Measurements from ENCODE around the gene KCTD3. TPM values are rescaled to one million over a fixed set of nuclear protein-coding genes. Genes with fewer than 3 reads are reported as not detected.

The KCTD3 gene
- total RNA-seq, 1 experiment from 2014 or later: 46.7 TPM

DNA sequence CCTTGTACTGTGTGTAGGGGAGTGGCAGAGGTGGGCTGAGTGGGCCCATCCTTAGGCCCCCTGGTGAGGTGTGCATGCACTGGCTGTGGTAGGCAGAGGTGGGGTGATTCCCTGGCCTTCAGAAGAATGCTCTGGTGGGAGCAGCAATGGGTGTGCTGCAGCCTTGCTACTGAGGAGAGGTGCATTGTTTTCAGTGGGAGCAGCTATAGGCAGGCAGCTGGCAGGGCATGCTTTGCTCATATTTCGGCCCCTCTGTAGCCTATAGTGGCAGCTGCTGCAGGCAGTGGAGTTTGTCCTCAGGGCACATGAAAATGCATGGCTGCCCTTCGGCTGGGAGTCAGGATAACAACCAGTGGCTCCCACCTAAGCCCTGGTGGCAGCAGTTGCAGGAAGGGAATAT lies 10.1 kb upstream of the KCTD3 start:
- CTCF ChIA-PET: no interaction called here
- POLR2A ChIA-PET: no interaction called here
- no peak overlapping the region for H2AFZ ChIP-seq (ENCODE audit: low read depth, low read length, poor library complexity, severe bottlenecking)
- DNase-seq (ENCODE audit: low read depth, low spot score): no peak
- H3K4me1 ChIP-seq (ENCODE audit: control insufficient read depth in 1 of 2, insufficient read depth in 2 of 2, low read length in 2 of 2): no peaks in the 10 kb centered on the region
- no peak for ATAC-seq
- no peaks in the 10 kb centered on the region for H3K9me2 ChIP-seq (ENCODE audit: insufficient read depth)
- no peaks in the 10 kb centered on the region for H4K20me1 ChIP-seq (ENCODE audit: insufficient read depth)
- no peak overlapping the region for H3K4me2 ChIP-seq (ENCODE audit: low read length)
- no peaks in the 10 kb centered on the region for H3K27me3 ChIP-seq (ENCODE audit: insufficient read depth, low read length)
- TF ChIP-seq POLR2A (IDR thresholded peaks at IDR 0.05; ENCODE audit: borderline replicate concordance, extremely low read depth, insufficient read depth, insufficient read length): no peak
- TF ChIP-seq CEBPB (IDR thresholded peaks at IDR 0.05; ENCODE audit: low read depth): no peak
- TF ChIP-seq ELF1 (IDR thresholded peaks at IDR 0.05; ENCODE audit: borderline replicate concordance, low read depth): no peak
- TF ChIP-seq JUND (IDR thresholded peaks at IDR 0.05): no peak
- TF ChIP-seq, protein P1, sequence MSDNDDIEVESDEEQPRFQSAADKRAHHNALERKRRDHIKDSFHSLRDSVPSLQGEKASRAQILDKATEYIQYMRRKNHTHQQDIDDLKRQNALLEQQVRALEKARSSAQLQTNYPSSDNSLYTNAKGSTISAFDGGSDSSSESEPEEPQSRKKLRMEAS (IDR thresholded peaks at IDR 0.05): no peak
- TF ChIP-seq FOSL1 (IDR thresholded peaks at IDR 0.05; ENCODE audit: low read depth): no peak
- no peak for TF ChIP-seq CBX3 (IDR thresholded peaks at IDR 0.05; ENCODE audit: low read depth)
- TF ChIP-seq YY1 (IDR thresholded peaks at IDR 0.05; ENCODE audit: extremely low read depth, insufficient replicate concordance, low read depth, low read length): no peak
- TF ChIP-seq, protein P2, sequence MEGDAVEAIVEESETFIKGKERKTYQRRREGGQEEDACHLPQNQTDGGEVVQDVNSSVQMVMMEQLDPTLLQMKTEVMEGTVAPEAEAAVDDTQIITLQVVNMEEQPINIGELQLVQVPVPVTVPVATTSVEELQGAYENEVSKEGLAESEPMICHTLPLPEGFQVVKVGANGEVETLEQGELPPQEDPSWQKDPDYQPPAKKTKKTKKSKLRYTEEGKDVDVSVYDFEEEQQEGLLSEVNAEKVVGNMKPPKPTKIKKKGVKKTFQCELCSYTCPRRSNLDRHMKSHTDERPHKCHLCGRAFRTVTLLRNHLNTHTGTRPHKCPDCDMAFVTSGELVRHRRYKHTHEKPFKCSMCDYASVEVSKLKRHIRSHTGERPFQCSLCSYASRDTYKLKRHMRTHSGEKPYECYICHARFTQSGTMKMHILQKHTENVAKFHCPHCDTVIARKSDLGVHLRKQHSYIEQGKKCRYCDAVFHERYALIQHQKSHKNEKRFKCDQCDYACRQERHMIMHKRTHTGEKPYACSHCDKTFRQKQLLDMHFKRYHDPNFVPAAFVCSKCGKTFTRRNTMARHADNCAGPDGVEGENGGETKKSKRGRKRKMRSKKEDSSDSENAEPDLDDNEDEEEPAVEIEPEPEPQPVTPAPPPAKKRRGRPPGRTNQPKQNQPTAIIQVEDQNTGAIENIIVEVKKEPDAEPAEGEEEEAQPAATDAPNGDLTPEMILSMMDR (IDR thresholded peaks at IDR 0.05 in 2 of 3, conservative IDR thresholded peaks at IDR 0.05 in 1 of 3; ENCODE audit: borderline replicate concordance in 1 of 3, insufficient read depth in 1 of 3, low read depth in 2 of 3, low read length in 2 of 3): no peak
- no peak for TF ChIP-seq RAD21 (IDR thresholded peaks at IDR 0.05; ENCODE audit: low read depth)
- TF ChIP-seq, protein P3, sequence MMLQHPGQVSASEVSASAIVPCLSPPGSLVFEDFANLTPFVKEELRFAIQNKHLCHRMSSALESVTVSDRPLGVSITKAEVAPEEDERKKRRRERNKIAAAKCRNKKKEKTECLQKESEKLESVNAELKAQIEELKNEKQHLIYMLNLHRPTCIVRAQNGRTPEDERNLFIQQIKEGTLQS (IDR thresholded peaks at IDR 0.05): no peak
- TF ChIP-seq, protein P4, sequence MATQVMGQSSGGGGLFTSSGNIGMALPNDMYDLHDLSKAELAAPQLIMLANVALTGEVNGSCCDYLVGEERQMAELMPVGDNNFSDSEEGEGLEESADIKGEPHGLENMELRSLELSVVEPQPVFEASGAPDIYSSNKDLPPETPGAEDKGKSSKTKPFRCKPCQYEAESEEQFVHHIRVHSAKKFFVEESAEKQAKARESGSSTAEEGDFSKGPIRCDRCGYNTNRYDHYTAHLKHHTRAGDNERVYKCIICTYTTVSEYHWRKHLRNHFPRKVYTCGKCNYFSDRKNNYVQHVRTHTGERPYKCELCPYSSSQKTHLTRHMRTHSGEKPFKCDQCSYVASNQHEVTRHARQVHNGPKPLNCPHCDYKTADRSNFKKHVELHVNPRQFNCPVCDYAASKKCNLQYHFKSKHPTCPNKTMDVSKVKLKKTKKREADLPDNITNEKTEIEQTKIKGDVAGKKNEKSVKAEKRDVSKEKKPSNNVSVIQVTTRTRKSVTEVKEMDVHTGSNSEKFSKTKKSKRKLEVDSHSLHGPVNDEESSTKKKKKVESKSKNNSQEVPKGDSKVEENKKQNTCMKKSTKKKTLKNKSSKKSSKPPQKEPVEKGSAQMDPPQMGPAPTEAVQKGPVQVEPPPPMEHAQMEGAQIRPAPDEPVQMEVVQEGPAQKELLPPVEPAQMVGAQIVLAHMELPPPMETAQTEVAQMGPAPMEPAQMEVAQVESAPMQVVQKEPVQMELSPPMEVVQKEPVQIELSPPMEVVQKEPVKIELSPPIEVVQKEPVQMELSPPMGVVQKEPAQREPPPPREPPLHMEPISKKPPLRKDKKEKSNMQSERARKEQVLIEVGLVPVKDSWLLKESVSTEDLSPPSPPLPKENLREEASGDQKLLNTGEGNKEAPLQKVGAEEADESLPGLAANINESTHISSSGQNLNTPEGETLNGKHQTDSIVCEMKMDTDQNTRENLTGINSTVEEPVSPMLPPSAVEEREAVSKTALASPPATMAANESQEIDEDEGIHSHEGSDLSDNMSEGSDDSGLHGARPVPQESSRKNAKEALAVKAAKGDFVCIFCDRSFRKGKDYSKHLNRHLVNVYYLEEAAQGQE (IDR thresholded peaks at IDR 0.05; ENCODE audit: low read depth): no peak
- TF ChIP-seq EZH2 (IDR thresholded peaks at IDR 0.05): no peak
- no peak for TF ChIP-seq ZFX (IDR thresholded peaks at IDR 0.05)
- no peak for TF ChIP-seq EGR1 (IDR thresholded peaks at IDR 0.05; ENCODE audit: low read depth)
- no peak for TF ChIP-seq TCF7L2 (IDR thresholded peaks at IDR 0.05; ENCODE audit: borderline replicate concordance, extremely low read depth, insufficient read depth, insufficient read length)
- no peak for TF ChIP-seq POLR2AphosphoS5 (IDR thresholded peaks at IDR 0.05; ENCODE audit: low read depth, low read length)
- TF ChIP-seq SRF (IDR thresholded peaks at IDR 0.05; ENCODE audit: low read depth): no peak
- no peak for TF ChIP-seq SP1 (IDR thresholded peaks at IDR 0.05; ENCODE audit: low read depth)
- TF ChIP-seq, protein P5, sequence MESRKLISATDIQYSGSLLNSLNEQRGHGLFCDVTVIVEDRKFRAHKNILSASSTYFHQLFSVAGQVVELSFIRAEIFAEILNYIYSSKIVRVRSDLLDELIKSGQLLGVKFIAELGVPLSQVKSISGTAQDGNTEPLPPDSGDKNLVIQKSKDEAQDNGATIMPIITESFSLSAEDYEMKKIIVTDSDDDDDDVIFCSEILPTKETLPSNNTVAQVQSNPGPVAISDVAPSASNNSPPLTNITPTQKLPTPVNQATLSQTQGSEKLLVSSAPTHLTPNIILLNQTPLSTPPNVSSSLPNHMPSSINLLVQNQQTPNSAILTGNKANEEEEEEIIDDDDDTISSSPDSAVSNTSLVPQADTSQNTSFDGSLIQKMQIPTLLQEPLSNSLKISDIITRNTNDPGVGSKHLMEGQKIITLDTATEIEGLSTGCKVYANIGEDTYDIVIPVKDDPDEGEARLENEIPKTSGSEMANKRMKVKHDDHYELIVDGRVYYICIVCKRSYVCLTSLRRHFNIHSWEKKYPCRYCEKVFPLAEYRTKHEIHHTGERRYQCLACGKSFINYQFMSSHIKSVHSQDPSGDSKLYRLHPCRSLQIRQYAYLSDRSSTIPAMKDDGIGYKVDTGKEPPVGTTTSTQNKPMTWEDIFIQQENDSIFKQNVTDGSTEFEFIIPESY (IDR thresholded peaks at IDR 0.05; ENCODE audit: extremely low read depth, insufficient replicate concordance, low read length): no peak
- no peak overlapping the region for H3K4me3 ChIP-seq (replicated peaks in 1 of 2; ENCODE audit: low read depth in 1 of 2, low read length in 2 of 2)
- RAD21 ChIA-PET (ENCODE audit: low non-redundant PET in 1 of 2, low total read pairs in 2 of 2, uncharacterized antibody in 2 of 2, unreplicated experiment in 2 of 2): no interaction called here
- H3K9ac ChIP-seq (ENCODE audit: low read length): no peak overlapping the region
- no peaks in the 10 kb centered on the region for H3K79me2 ChIP-seq (ENCODE audit: insufficient read depth, low read length)
- no peak overlapping the region for H3K27ac ChIP-seq (ENCODE audit: low read depth, low read length)
- no TSS peak for BruUV-seq (replicated peaks)
- H3K36me3 ChIP-seq (ENCODE audit: control insufficient read depth in 1 of 2, insufficient read depth in 2 of 2, low read length in 2 of 2): no peaks in the 10 kb centered on the region
- H3K9me3 ChIP-seq (ENCODE audit: control insufficient read depth in 1 of 2, insufficient read depth in 1 of 2, low read depth in 1 of 2, low read length in 2 of 2): no peaks in the 10 kb centered on the region
- intact Hi-C loops (cut with micrococcal nuclease): no loop called here
